ENCODE results near the gene MCEE.

GRCh38 chr2:71113843-71114242 is 16.2 kb downstream of the MCEE start:
- TF ChIP-seq POLR2A (IDR thresholded peaks at IDR 0.05; ENCODE audit: low read depth) = no peak
- no peak for TF ChIP-seq CTCF (IDR thresholded peaks at IDR 0.05)
